Activated effector memory CD4-positive, alpha-beta T cell treated with anti-CD3 and anti-CD28 coated beads, Interleukin-2, amount 50 U/mL, for 16 hours (primary cell): ENCODE data around the gene DYNC1LI2.

ENCODE experiments used
- DNase-seq: peaks from one replicate; pipeline ENCODE4 v3.0.0-alpha.2; 2020

Gene DYNC1LI2

DNA sequence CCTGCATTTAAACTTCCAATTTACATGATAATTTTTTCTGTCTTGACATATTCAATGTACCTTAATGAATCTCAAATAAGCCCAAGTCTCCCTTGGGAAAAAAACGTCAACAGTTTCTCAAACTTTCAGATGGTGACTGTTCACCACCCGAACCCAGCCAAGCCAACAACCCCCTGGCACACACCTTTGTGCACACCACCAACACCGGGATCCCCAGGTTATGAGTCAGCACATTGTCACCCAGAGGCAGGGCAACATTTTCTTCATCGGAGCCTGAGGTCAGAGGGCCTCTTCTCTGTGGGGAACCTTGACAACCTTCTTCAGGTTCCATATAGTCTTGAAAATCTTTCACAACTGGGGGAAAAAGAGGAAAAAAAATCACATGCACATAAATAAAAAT, 15.5 kb downstream of the DYNC1LI2 start:
- no peak for DNase-seq

GRCh38 chr16:66731101-66731500, 20.3 kb downstream of the DYNC1LI2 start:
- DNase-seq, result no peak

DNA sequence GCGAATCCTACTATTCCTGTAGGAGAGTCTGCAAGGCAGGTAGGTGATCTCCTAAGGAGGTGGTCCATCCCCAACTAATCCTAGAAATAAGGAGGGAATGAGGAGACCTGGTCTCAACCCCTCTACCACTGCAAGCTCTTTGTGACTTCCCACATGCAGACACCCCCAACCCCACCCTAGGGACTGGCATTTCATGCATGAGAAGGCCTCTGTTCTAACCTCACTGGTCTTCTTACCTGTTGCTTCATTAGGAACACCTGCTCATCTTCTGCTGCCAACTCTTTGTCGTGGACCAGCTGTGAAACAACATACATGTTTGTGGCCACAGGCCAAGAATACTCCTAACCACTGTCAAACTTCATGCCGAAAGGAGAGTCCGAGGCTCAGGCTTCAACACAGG, 22.6 kb downstream of the DYNC1LI2 start:
- no peak for DNase-seq

DNA sequence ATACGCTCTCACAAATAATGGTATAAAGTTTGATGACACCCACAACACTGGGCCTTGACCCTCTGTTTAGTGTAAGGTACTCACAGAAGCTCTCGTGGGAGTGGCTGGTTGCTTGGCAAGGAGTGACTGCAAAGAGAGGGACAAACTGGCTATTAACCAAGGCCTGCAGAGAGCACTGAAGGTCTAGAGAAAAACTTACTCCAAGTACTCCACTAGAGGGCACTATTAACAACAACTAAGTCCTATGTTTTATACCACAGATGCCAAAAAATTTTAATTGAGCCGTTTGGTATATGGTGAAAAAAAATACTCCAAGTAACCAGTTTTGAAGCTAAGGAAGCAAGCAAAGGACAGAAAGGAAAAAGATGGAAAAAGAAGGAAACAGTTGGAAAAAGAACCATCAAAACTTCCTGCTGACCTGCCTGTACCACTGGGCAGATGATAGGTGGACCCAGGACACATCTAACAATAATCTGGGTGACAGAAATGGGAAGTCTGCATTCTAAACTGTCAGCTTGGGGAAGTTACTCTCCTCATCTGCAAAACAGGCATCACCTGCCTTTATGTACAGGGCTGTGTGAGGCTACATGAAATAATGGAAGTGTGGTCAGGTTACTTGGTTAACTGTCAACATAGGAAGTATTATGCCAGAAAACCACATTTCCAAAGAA, 23.2 kb downstream of the DYNC1LI2 start:
- DNase-seq, result no peak

GRCh38 chr16:66720766-66721165, 30.6 kb downstream of the DYNC1LI2 start:
- DNase-seq, result no peak

DNA sequence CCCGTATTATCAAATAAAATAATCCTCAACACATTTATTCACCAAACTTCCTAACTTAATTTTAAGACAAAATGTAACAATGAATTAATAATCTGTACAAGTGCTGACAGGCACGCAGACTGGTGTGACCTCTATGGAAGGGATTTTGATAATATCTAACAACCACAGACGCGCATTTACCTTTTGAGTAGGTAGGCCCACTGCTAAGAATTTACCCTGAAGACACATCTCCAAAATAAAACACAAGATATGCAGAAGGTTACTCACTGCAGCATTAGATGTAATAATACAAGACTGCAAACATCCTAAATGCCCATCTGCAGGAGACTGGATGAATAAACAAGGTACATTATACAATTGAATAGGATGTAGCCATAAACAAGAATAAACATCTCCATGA, 32.2 kb downstream of the DYNC1LI2 start:
- DNase-seq, result no peak

GRCh38 chr16:66717776-66718175, 33.6 kb downstream of the DYNC1LI2 start:
- no peak for DNase-seq

- no peak for DNase-seq
These were observed 34.2 kb downstream of the DYNC1LI2 start for GRCh38 chr16:66717112-66717675.

DNA sequence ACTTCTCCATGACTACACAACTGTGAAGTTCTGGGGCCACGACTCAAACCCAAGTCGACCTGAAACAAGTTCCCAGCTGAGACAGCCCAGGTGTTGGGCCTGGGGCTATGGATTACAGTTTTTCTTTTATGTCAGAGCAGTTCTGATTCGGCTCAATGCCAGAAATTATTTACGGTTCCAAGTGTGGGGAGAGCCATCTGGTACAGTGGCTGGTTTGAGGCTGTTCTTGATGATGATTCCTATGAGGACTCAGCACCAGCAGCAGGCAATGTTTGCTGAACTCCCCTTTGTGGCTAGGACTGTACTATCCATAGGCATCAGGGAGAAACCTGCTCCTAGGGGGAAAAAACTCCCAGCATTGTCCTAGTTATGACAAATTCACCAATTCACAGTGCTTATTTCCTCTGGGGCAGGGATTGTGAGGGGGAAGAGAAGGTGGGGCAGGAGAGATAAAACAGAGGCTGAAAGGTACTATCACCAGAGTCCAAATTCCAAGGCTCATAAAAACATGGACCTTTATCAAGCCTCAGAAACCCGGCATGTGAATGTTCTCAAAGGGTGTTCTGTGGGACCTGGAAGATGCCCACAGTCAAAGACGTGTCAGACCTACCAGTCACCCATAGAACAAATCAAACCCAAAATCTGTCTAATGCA, 36.6 kb downstream of the DYNC1LI2 start:
- DNase-seq, result no peak

GRCh38 chr16:66714062-66714461, 37.3 kb downstream of the DYNC1LI2 start:
- DNase-seq, result no peak

GRCh38 chr16:66713076-66713475, 38.3 kb downstream of the DYNC1LI2 start:
- DNase-seq, result no peak

DNA sequence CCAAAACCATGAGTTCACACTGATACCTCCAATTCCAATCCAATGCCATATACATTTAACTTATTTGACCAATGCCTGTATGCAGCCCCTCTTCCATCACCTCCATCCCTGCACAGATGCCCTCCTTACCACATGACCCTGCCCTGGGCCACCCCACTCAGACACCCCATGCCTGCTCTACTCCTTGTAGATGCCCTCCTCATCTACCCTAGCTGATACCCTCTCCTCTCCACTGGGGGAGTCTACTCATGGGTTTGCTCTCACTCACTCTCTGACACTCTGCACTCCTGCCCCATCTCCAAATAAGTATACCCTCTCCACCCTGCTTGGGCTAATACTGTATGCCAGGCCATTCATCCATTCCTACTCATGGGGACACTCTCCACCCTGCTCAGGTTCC, 38.9 kb downstream of the DYNC1LI2 start:
- no peak for DNase-seq

DNA sequence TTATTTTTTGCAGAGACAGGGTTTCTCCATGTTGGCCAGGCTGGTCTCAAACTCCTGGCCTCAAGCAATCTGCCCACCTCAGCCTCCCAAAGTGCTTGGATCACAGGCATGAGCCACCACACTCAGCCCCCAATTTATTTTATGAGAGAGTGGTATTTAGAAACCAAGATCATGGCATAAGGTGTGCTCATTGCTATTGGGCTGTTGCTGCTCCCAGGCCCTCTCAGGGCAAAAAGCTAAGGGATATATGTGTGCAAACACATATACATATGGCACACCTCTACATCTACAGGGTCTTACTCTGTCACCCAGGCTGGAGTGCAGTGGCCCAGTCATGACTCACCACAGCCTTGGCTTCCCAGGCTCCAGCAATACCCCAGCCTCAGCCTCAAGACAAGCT, 39.8 kb downstream of the DYNC1LI2 start:
- no peak for DNase-seq

DNA sequence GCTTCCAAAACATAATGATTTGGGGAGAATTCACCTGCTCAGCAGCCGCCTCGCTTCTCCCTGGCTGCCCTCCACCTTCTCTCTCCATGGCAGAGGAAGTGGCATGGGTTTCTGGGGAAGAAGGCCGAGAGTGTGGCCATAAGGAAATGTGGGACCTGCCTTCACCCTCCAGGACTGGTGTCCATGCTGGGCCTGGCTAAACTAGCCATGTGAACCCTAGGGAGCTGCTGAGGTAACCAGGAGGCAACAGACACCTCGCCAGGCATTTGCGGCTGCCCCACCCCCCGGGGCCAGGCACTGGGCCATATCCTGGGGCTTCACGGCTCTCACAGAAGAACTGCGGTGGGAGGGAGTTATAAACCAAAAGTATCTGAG, 44.9 kb downstream of the DYNC1LI2 start:
- no peak for DNase-seq

- DNase-seq, result no peak
These were observed 45.5 kb downstream of the DYNC1LI2 start for GRCh38 chr16:66705790-66706505.

GRCh38 chr16:66703406-66704215, 47.8 kb downstream of the DYNC1LI2 start:
- no peak for DNase-seq

GRCh38 chr16:66701516-66701915, 49.9 kb downstream of the DYNC1LI2 start:
- no peak for DNase-seq

DNA sequence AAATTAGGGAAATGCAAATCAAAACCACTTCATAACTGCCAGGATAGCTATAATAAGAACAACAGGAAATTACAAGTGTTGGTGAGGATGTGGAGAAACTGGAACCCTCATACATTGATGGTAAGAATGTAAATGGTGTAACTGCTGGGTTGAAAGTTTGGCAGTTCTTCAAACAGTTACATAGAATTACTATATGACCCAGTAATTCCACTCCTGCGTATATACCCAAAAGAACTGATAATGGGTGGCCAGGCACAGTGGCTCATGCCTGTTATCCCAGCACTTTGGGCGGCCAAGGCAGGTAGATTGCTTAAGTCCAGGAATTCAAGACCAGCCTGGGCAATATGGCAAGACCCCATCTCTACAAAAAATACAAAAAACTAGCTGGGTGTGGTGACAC, 50.4 kb downstream of the DYNC1LI2 start:
- no peak for DNase-seq

- no peak for DNase-seq
These were observed 51.5 kb downstream of the DYNC1LI2 start for GRCh38 chr16:66699898-66700297.

DNA sequence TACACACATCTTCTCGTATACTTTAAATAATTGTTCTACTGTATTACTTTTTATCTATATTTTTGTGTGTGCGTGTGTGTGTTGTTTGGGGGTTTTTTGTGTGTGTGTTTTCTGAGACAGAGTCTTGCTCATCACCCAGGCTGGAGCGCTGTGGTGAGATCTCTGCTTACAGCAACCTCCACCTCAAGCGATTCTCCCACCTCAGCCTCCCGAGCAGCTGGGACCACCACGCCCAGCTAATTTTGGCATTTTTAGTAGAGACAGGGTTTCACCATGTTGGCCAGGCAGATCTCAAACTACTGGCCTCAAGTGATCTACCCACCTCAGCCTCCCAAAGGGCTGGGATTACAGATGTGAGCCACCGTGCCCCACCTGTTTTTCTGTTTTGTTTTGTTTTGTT, 53.4 kb downstream of the DYNC1LI2 start:
- DNase-seq, result no peak

DNA sequence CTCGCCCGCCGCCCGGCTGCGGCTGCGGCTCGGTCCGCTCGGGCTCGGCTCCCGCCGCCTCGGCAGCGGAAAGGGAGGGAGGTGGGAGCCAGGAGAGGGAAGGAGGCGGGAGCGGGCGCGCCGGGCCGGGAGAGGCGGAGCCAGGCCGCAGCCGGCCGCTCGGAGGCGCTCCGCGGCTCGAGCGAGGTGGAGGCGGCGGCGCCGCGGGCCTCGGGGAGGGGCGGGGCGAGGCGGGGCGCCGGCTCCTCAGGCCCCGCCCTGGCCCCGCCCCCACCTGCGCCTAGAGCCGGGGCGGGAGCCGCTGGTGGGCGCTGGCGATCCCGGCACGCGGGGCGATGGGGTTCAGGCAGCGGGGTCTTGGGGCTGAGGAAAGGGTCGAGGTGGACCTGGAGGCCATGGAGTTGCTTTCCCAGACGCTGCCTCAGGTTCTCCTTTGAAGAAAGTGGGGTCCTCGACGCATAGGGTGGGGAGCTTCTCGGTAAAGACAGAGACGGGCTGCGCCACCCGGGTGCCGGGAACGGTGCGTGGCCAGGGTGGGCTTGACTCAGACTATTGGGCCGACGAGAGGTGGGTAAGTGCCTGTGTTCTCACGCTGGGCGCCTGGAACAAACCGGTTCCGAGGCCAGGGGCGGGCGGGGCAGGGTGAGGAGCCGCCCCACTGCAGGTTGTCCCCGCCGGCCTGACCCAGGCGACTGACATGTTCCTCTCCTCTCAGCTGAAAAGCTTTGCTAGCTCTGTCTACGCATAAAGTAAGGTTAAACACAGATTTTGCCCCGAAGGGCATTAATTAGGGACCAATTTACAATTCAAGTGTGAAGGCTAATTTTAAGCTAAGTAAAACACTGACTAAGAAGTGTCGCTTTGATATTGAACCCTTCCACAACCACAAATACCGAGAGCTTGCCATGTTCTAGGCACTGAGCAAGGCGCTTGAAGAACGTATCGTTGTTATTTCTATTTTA, 54.5 kb downstream of the DYNC1LI2 start, which contains the start of gene CMTM4:
Gene CMTM4 (minus strand): TSS at position 75 of the 962 bp plus-strand sequence. CDS start 218 bp downstream, outside the sequence.
- DNase-seq, result peak; percentile 91
